Measurements from ENCODE around the gene CEP85L.

DNA sequence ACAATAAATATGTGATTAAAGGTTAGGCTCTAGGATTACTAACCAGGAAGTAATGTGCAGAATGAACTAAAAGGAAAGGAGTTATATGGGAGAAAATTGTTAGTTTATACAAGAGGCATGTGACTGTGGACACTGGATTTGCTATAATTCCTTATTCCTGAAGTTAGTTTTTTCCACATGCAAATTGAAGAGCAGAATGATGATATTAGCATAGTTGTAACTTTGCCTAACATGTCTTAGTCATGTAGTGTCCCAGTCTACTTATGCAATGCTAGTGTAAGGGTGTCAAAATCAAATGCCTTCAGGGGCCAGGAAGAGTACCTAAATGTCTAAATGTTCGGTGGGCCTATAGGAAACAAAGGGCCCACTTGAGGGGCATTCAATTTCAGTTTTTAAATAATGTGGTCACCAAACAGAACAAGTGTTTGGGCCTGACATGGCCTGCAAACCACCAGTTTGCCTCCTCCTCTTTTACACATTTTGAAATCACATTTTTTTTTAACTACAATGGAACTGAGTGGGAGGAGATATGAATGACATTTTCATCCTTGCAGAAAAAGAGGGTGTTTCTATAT lies 28.0 kb upstream of the CEP85L start:
- TF ChIP-seq, protein P1, sequence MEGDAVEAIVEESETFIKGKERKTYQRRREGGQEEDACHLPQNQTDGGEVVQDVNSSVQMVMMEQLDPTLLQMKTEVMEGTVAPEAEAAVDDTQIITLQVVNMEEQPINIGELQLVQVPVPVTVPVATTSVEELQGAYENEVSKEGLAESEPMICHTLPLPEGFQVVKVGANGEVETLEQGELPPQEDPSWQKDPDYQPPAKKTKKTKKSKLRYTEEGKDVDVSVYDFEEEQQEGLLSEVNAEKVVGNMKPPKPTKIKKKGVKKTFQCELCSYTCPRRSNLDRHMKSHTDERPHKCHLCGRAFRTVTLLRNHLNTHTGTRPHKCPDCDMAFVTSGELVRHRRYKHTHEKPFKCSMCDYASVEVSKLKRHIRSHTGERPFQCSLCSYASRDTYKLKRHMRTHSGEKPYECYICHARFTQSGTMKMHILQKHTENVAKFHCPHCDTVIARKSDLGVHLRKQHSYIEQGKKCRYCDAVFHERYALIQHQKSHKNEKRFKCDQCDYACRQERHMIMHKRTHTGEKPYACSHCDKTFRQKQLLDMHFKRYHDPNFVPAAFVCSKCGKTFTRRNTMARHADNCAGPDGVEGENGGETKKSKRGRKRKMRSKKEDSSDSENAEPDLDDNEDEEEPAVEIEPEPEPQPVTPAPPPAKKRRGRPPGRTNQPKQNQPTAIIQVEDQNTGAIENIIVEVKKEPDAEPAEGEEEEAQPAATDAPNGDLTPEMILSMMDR (IDR thresholded peaks at IDR 0.05), result no peak
- TF ChIP-seq ZFX (IDR thresholded peaks at IDR 0.05; ENCODE audit: borderline replicate concordance), result no peak
